GM13976 (cell line): Measurements from ENCODE around the gene NMRK1.

Source experiments
- DNase-seq: peaks from one replicate; pipeline ENCODE4 v3.0.0; 2012; ENCODE audit warnings: low spot score
- in situ Hi-C: fragments of 300-500 bp; cut with MboI; formaldehyde crosslinking; loops from one replicate; pipeline ENCODE4 v1.12.0; 2022; ENCODE audit warnings: low sequenced_read_pairs, mixed read lengths, inconsistent platforms; ENCODE audit not compliant: unreplicated experiment
- TF ChIP-seq, protein P1 (sequence below): IDR thresholded peaks from 2 replicates; pipeline ENCODE4 v1.5.1; 2012; ENCODE audit warnings: borderline replicate concordance, mild to moderate bottlenecking; ENCODE audit not compliant: insufficient read depth; ENCODE audit errors: extremely low read depth, missing control alignments, control extremely low read depth

The NMRK1 gene

DNA sequence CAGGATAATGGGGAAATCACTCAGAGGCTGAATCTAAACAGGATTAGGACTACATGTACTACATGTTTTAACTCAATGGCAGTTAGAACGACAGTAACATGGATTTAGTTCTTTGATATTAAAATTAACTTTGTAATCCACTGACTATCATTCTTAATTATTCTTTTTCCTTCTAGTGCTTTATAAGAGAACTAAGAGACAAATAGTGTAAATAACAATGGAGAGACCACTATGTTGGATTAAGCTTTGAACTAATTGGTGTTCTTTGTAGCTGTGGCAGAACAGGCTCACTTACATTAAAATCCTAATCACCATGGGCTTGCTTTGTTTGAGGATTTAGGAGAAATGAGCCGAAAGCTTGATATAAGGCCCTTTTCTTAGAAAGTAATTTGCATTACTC is 18.8 kb downstream of the NMRK1 start:
- in situ Hi-C loops, result no loop called here
- DNase-seq, result no peak
- TF ChIP-seq, protein P1, sequence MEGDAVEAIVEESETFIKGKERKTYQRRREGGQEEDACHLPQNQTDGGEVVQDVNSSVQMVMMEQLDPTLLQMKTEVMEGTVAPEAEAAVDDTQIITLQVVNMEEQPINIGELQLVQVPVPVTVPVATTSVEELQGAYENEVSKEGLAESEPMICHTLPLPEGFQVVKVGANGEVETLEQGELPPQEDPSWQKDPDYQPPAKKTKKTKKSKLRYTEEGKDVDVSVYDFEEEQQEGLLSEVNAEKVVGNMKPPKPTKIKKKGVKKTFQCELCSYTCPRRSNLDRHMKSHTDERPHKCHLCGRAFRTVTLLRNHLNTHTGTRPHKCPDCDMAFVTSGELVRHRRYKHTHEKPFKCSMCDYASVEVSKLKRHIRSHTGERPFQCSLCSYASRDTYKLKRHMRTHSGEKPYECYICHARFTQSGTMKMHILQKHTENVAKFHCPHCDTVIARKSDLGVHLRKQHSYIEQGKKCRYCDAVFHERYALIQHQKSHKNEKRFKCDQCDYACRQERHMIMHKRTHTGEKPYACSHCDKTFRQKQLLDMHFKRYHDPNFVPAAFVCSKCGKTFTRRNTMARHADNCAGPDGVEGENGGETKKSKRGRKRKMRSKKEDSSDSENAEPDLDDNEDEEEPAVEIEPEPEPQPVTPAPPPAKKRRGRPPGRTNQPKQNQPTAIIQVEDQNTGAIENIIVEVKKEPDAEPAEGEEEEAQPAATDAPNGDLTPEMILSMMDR, result no peak

DNA sequence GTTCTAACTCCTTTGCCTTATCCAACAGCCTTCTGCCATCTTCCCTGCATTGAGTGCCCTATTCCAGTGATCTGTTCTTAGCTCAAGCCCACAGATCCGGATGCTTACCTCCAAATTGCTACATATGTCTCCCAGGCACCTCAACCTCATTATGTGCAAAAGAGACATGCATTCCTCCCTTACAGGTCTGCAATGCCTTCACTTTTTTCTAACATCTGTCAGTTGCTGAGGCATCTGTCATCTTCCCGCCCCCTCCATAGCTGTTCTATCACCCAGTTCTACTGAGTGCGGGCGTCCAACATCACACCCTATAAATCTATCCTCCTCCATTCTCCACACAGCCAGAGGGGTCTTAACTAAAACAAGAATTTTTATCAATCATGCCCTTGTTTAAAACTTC is 20.1 kb downstream of the NMRK1 start:
- TF ChIP-seq, protein P1, result no peak
- in situ Hi-C loops, result no loop called here
- no peak for DNase-seq

DNA sequence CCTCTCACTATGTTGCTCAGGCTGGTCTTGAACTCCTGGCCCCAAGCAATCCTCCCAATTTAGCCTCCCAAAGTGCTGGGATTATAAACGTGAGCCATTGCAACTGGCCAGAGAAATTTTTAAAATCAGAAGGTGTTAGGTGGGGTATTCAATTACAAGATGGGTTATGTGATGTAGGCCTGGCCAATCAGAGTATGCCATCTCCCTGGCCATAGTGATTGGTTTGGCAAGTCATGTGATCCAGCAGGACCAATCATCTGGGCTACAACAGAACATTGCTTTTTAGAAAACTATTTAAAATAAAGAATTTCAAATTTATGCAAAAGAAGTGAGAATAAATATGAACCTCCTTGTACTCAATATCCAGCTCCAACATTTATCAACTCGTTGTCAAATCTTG is 22.4 kb downstream of the NMRK1 start:
- in situ Hi-C loops, result no loop called here
- TF ChIP-seq, protein P1, result no peak
- DNase-seq, result no peak

DNA sequence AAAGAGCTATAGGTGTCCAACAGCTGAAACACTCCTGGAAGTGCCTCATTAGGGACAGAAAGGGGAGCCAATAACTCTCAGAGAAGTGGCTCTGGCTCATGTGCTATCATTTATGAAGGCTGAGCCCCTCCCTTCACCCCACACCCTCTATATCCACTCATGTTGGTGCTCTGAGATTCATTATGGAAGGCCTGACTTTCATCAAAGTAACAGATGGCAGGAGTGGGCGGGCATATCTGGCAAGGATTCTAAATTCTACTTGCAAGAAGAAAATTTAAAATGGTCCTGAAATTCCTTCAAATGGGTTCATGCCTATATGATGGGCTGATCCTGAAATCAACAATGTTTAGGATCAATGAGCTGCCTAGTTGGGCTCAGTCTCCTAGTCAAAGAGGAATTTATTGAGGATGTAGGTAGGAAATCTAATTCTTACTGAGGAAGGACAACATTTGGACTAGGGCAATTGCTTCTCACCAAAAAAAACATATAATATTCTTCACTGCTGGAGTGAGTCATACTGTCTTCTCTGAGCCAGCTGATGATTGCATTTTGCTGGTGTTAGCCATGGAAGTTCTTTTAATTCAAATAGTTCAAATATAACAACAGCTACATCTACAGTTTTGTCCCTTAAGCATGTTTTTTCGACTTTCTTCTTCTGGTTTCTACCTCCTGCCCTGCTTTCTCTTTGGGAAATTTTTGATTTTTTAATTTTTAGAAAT is 23.5 kb downstream of the NMRK1 start:
- TF ChIP-seq, protein P1, result no peak
- DNase-seq, result no peak
- in situ Hi-C loops, result no loop called here

DNA sequence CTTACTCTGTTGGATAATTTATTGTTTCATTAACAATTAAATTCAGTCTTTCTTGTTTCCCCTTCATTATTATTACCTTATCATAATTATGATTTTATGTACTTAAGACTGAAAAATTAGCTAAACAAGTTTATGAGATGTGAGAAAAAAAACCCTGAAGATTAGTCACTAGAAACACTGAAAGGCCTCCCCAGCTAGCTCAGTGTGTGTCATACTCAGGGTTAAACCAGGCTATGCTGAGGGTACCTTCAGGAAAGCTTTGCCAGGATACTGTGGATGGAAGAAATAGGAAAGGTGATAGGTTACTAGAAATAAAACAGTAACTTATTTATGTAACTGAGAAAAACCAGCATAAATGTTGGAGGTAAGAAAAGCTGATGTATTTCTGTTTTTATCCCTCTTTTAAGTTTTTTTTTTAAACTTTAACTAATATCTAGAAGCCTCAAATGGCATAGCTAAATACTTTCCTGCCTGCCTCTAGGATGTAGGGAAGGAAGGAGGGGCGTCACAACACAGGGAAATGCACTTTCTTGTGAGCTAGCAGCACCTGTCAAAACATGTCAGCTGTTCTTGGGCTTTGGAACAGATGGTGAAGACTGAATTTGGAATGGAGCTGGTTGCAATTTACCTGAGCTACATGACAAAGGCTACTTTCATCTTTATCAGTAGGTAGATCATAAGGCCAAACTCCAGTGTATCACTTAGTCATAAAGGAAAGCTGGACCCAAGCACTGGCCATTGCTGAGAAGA is 24.2 kb downstream of the NMRK1 start:
- TF ChIP-seq, protein P1, result no peak
- no peak for DNase-seq
- in situ Hi-C loops, result no loop called here

DNA sequence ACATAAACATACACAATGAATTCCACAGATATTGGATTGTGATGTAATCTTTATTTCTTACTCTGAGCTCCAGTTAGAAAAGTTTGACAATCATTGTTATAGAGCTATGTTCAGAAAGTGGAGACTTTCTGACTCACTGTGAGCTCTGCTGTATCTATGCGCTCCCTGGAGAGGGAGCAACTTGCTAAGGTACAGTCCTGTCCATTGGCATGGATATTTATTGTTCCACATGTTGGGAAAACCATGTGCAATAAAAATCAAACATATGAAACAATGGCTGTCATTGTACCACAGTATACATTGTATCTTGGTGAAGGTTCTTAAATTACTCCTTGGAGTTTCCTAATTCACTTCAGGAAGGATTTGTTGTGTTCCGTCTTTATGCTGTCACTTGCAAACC is 26.8 kb downstream of the NMRK1 start:
- no peak for DNase-seq
- in situ Hi-C loops, result no loop called here
- TF ChIP-seq, protein P1, result no peak
